GM12878 (cell line): ENCODE measurements around the gene FAM221B. TPM values are rescaled to one million over a fixed set of nuclear protein-coding genes. Genes with fewer than 3 reads are reported as not detected.

Source experiments
- ATAC-seq: fragments of 200-7000 bp; cut with Tn5 transposase; 3 replicates; pipeline ENCODE4 v1.9.1; 2020; ENCODE audit warnings: mild to moderate bottlenecking, moderate library complexity
- BruUV-seq: library from RNA; stranded (reverse); fragments of 400-500 nt; replicated peaks from 2 replicates; lab custom pipeline; 2021; lab: Mats Ljungman, UMichigan
- CTCF ChIA-PET: fragments of 300-600 bp; sonication (Branson Sonifier 250); formaldehyde crosslinking; extraction: SDS; loops from one replicate; lab custom pipeline; 2021; ENCODE audit warnings: inconsistent platforms; lab: Yijun Ruan, JAX
- POLR2A ChIA-PET: fragments of 350-600 bp; formaldehyde crosslinking; extraction: SDS; loops from one replicate; lab custom pipeline; 2021; ENCODE audit warnings: inconsistent platforms; lab: Charles Lee
- RAD21 ChIA-PET: fragments of 300-600 bp; sonication (Branson Sonifier 250); formaldehyde crosslinking; loops from one replicate; lab custom pipeline; 2023; ENCODE audit warnings: antibody characterized with exemption; ENCODE audit not compliant: unreplicated experiment; lab: Charles Lee
- SMC1A ChIA-PET: fragments of 300-600 bp; sonication (Branson Sonifier 250); formaldehyde crosslinking; loops from one replicate; lab custom pipeline; 2023; ENCODE audit not compliant: unreplicated experiment, uncharacterized antibody; lab: Charles Lee
- DNase-seq: peaks from one replicate; pipeline ENCODE4 v3.0.0-alpha.2; 2011; ENCODE audit warnings: low read depth, low spot score
- FAIRE-seq: peaks from 3 replicates; lab custom pipeline; 2011; peaks lifted over from hg19 to GRCh38; lab: Jason Lieb, UNC
- H2AFZ ChIP-seq: 2 replicates; pipeline ENCODE4 v1.6.0; 2011; ENCODE audit warnings: low read depth, low read length, control low read depth; ENCODE audit not compliant: control insufficient read depth
- H3K27ac ChIP-seq: 2 replicates; pipeline ENCODE4 v1.5.1; 2011; ENCODE audit warnings: control low read depth; ENCODE audit not compliant: control insufficient read depth, insufficient read depth
- H3K27me3 ChIP-seq, 2 experiments: replicated peaks in 1 of 2; 2 replicates each; pipeline versions ENCODE4 v1.6.0 to v1.6.1; 2011; ENCODE audit warnings: low read length in 1 of 2; ENCODE audit not compliant: control insufficient read depth in 2 of 2, insufficient read depth in 2 of 2
- H3K36me3 ChIP-seq, 2 experiments: 2 replicates each; pipeline ENCODE4 v1.5.1; 2011; ENCODE audit warnings: low read length in 1 of 2; ENCODE audit not compliant: control insufficient read depth in 2 of 2, insufficient read depth in 2 of 2
- H3K4me1 ChIP-seq: 2 replicates; pipeline ENCODE4 v1.6.1; 2011; ENCODE audit warnings: mild to moderate bottlenecking, low read length, moderate library complexity, mixed read lengths; ENCODE audit not compliant: control insufficient read depth, insufficient read depth
- H3K4me2 ChIP-seq: 2 replicates; pipeline ENCODE4 v1.6.0; 2011; ENCODE audit warnings: control low read depth; ENCODE audit not compliant: control insufficient read depth, insufficient read depth
- H3K4me3 ChIP-seq: fragments of 200-600 bp; sonication (generic); 2 replicates; pipeline ENCODE4 v1.5.1; 2016
- H3K79me2 ChIP-seq: 2 replicates; pipeline ENCODE4 v1.6.0; 2011; ENCODE audit warnings: low read length; ENCODE audit not compliant: control insufficient read depth, insufficient read depth
- H3K9ac ChIP-seq: 2 replicates; pipeline ENCODE4 v1.8.0; 2011; ENCODE audit warnings: low read length, control low read depth, mixed read lengths; ENCODE audit not compliant: control insufficient read depth, insufficient read depth
- H3K9me3 ChIP-seq: replicated peaks from 3 replicates; pipeline ENCODE4 v1.5.1; 2011; ENCODE audit warnings: mild to moderate bottlenecking, low read length; ENCODE audit not compliant: control insufficient read depth, insufficient read depth
- H4K20me1 ChIP-seq: 2 replicates; pipeline ENCODE4 v1.6.0; 2011; ENCODE audit not compliant: control insufficient read depth, insufficient read depth
- CHD1 ChIP-seq: IDR thresholded peaks from 2 replicates; pipeline ENCODE4 v1.6.1; 2012; ENCODE audit warnings: low read depth, low read length, improper control_type of control experiment
- CUX1 ChIP-seq: IDR thresholded peaks from 2 replicates; pipeline ENCODE4 v1.6.1; 2012; ENCODE audit warnings: improper control_type of control experiment, low read depth, low read length; ENCODE audit not compliant: insufficient replicate concordance
- IKZF2 ChIP-seq, 2 experiments: fragments of 450-650 bp; IDR thresholded peaks; 2 replicates each; pipeline ENCODE4 v1.6.1; 2017; ENCODE audit warnings: mild to moderate bottlenecking in 2 of 2, moderate library complexity in 2 of 2
- NBN ChIP-seq: fragments of 450-650 bp; IDR thresholded peaks from 2 replicates; pipeline ENCODE4 v1.6.1; 2016
- POU2F2 ChIP-seq: IDR thresholded peaks from 3 replicates; pipeline ENCODE4 v1.6.1; 2011; ENCODE audit warnings: low read depth, mild to moderate bottlenecking, low read length, borderline replicate concordance
- RB1 ChIP-seq: fragments of 450-650 bp; formaldehyde crosslinking; IDR thresholded peaks from 2 replicates; pipeline ENCODE4 v1.6.1; 2017; ENCODE audit warnings: mild to moderate bottlenecking, borderline replicate concordance
- RELA ChIP-seq: fragments of 450-650 bp; IDR thresholded peaks from 2 replicates; pipeline ENCODE4 v1.8.0; 2014; ENCODE audit warnings: borderline replicate concordance; ENCODE audit not compliant: partially characterized antibody
- SKIL ChIP-seq: fragments of 450-650 bp; IDR thresholded peaks from 2 replicates; pipeline ENCODE4 v1.6.1; 2017; ENCODE audit warnings: mild to moderate bottlenecking, low read depth, inconsistent platforms; ENCODE audit not compliant: poor library complexity, severe bottlenecking
- SMARCA5 ChIP-seq: fragments of 450-650 bp; IDR thresholded peaks from 2 replicates; pipeline ENCODE4 v1.6.1; 2017; ENCODE audit warnings: mild to moderate bottlenecking
- SMC3 ChIP-seq: IDR thresholded peaks from 2 replicates; pipeline ENCODE4 v1.6.1; 2011; ENCODE audit warnings: low read length, improper control_type of control experiment, borderline replicate concordance
- STAT1 ChIP-seq: fragments of 450-650 bp; conservative IDR thresholded peaks from 2 replicates; pipeline ENCODE4 v1.6.1; 2014; ENCODE audit warnings: antibody characterized with exemption, mild to moderate bottlenecking
- ZBTB33 ChIP-seq: fragments of 450-650 bp; IDR thresholded peaks from 2 replicates; pipeline ENCODE4 v1.6.1; 2017; ENCODE audit warnings: mild to moderate bottlenecking
- ZNF207 ChIP-seq: fragments of 450-650 bp; IDR thresholded peaks from 2 replicates; pipeline ENCODE4 v1.6.1; 2014; ENCODE audit warnings: antibody characterized with exemption, mild to moderate bottlenecking, borderline replicate concordance
- WGBS: methylation state at CpG from one replicate; pipeline ENCODE4 v1.1.6; 2016; ENCODE audit warnings: low lambda C conversion rate; ENCODE audit not compliant: insufficient replicate concordance, insufficient coverage; ENCODE audit errors: missing lambda C conversion rate; 5-methylcytosine and 5-hydroxymethylcytosine counted together
- in situ Hi-C: fragments of 300-500 bp; cut with MboI; formaldehyde crosslinking; loops from 9 replicates; pipeline ENCODE4 v1.14.3; 2018; ENCODE audit warnings: mixed read lengths
- intact Hi-C: fragments of 100-400 bp; cut with micrococcal nuclease; formaldehyde crosslinking; loops from one replicate; pipeline ENCODE4 v1.14.2; 2022; ENCODE audit not compliant: unreplicated experiment
- polyA plus RNA-seq, 11 experiments: library from polyadenylated mRNA; depleted of rRNA in 4 of 11; unstranded in 6 of 11; stranded (reverse) in 5 of 11; fragments of >200 nt; fragmentation: Nextera tagmentation in 4 of 11; fragmentation: Illumina TruSeq in 1 of 11; extraction: Ambion mirVana in 4 of 11; extraction: Trizol in 1 of 11; gene quantifications; 1 replicate in 1 of 11; 2 replicates in 10 of 11; pipeline versions ENCODE4 v1.2.1 to v1.2.3, GENCODE V29; 2011 to 2016; ENCODE audit warnings: inconsistent platforms in 2 of 11, missing spikeins in 2 of 11, low read depth in 1 of 11
- total RNA-seq, 4 experiments: library from RNA; depleted of rRNA in 3 of 4; stranded (reverse); fragments of >200 nt in 3 of 4; fragmentation: Illumina TruSeq in 1 of 4; extraction: Trizol in 1 of 4; gene quantifications; 2 replicates each; pipeline versions ENCODE4 v1.2.1 to v1.2.3, GENCODE V29; 2013 to 2021

The FAM221B gene
- total and polyA plus RNA-seq, 10 of the 15 experiments (the other 5 are each of a cell fraction or from before 2014, with no cell fraction given) = 0.02 to 0.12 (median 0.04) TPM; not detected in 5

DNA sequence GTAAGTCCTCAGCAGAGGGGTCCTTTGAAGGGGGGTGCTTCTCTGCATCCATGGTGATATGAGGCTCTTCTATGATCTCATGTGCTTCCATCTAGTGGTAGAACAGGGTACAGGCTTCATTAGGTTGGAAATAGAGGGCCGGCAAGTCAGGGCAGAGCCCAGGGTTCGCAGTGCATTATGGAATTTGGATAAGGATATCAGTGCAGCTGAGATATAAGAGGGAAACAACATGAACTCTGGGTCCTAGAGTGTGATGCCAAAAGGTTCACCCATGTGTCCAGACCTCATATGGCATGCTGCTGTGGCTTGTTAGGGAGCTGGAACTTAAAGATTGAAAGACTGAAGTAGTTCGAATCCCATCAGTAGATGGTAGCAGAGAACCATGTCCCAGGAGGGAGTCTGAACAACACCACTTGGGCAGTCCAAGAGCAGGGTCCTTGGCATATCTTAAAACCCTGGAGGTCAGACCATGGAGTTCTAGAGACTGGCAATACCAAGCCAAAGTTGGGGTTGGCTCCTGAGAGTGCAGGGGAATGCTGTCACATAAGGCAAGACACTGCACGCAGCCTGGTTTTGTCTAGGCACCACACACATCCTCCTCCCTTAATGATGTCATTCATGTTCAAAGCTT, 2.3 kb downstream of the FAM221B start:
- ChIA-PET SMC1A (interaction anchor here (0.7 to 5.0 kb wide), 31 partner anchors 10 to 222 kb away, joined by 3 to 117 read pairs (median 5); partner anchors contain the start of genes CREB3, HINT2, SPAG8 and TLN1), CTCF (interaction anchor here (0.6 to 6.7 kb wide), 65 partner anchors 9 to 432 kb away, joined by 3 to 292 read pairs (median 5); partner anchors contain the start of genes CCDC107, CREB3, GNE and HINT2), POLR2A (interaction anchor here (0.6 to 1.9 kb wide), 5 partner anchors 12 to 1637 kb away, joined by 3 to 11 read pairs (median 3); partner anchors contain the start of gene HINT2), RAD21 (interaction anchor here (0.5 to 4.3 kb wide), 38 partner anchors 10 to 226 kb away, joined by 3 to 138 read pairs (median 4); partner anchors contain the start of genes CCDC107, CREB3, HINT2 and NPR2)
- Histone ChIP-seq H3K36me3 (no peaks in the 10 kb centered on the region), H3K79me2 (no peaks in the 10 kb centered on the region; the same call in 1 of the 2 replicates), H3K4me1 (peaks cover 3% of the 10 kb centered on the region; the same call in 1 of the 2 replicates), H3K4me2 (peak overlapping the region; percentile 61; the same call in 1 of the 2 replicates), H3K9ac (no peak overlapping the region), H3K9me3 (no peaks in the 10 kb centered on the region), H2AFZ (peak overlapping the region; percentile 93), H3K27me3 (no peaks in the 10 kb centered on the region), H3K4me3 (no peak overlapping the region), H4K20me1 (no peaks in the 10 kb centered on the region), H3K27ac (no peak overlapping the region)
- WGBS = 24% methylated on average over 4 of the region's 4 CpGs
- intact Hi-C loops (loop anchor here (1.0 to 10.0 kb wide), 4 partner anchors 36 to 171 kb away; partner anchors contain the start of genes CCDC107, RMRP and SIT1), in situ Hi-C loops (loop anchor here (5.0 kb wide), 1 partner anchor 51 kb away; no protein-coding TSS in a partner anchor)
- peak; percentile 70 for ATAC-seq
- no TSS peak for BruUV-seq
- peak; percentile 95 for FAIRE-seq
- DNase-seq = peak; percentile 69
- 0 out of 2 replicates have a peak, but pooled peaks have one; percentile 22 for TF ChIP-seq ZBTB33
- TF ChIP-seq RB1 = peak; percentile 87; the same call in 1 of the 2 replicates
- peak; percentile 73 for TF ChIP-seq NBN
- peak; percentile 26; the same call in 1 of the 2 replicates for TF ChIP-seq ZNF207
- TF ChIP-seq STAT1 = 0 out of 2 replicates have a peak, but pooled peaks have one; percentile 33
- TF ChIP-seq CUX1 = no peak
- no peak for TF ChIP-seq CHD1
- TF ChIP-seq RELA = peak; percentile 13
- no peak for TF ChIP-seq POU2F2
- 0 out of 4 replicates have a peak, but pooled peaks of 1 of the 2 experiments have one; percentile 8 for TF ChIP-seq IKZF2 (IDR thresholded peaks at IDR 0.05)
- TF ChIP-seq SKIL = peak; percentile 84
- TF ChIP-seq SMARCA5 = 0 out of 2 replicates have a peak, but pooled peaks have one; percentile 62
- peak; percentile 56 for TF ChIP-seq SMC3
